Measurements from ENCODE around the gene EID1. TPM values are rescaled to one million over a fixed set of nuclear protein-coding genes. Genes with fewer than 3 reads are reported as not detected.

EID1 gene
- total RNA-seq, result 146 and 153 TPM in 2 replicates
- 95.8 and 155 TPM in 2 replicates for polyA plus RNA-seq
- polyA plus RNA-seq (2011; cell fraction: cytosol; rRNA removed), result 185 and 194 TPM in 2 replicates
- polyA plus RNA-seq (2011; cell fraction: nucleus; rRNA removed), result 60.5 and 93.6 TPM in 2 replicates
- polyA plus RNA-seq (2012), result 113 and 148 TPM in 2 replicates
- 56.3 and 56.9 TPM in 2 replicates for polyA minus RNA-seq
- 97.1 TPM for polyA minus RNA-seq (2011; cell fraction: cytosol; rRNA and poly(A)+ RNA removed)
- 14.6 and 18.1 TPM in 2 replicates for polyA minus RNA-seq (2011; cell fraction: nucleus; rRNA and poly(A)+ RNA removed)
- Bru-seq, nascent RNA, result percentile 96 among the genes with signal in this experiment
- percentile 100 among the genes with signal in this experiment for BruChase-seq, experiment 1, labeled RNA remaining after a 6-hour chase
- BruChase-seq, experiment 2, labeled RNA remaining after a 2-hour chase, result percentile 99 among the genes with signal in this experiment
- long read RNA-seq, transcript EID1-201 (1 exons, 2,298 nt), result major isoform, 937 of 940 reads
- long read RNA-seq, partial matches to known transcripts, result 0 of 940 reads
- long read RNA-seq, other reads (novel, unspliced or antisense), result 3 of 940 reads

- POLR2A ChIA-PET, result interaction anchor here (0.6 to 1.3 kb wide), 4 partner anchors 39 to 541 kb away, joined by 3 to 5 read pairs (median 4); partner anchors contain the start of gene SHC4
- peak within 1 kb of the TSS; percentile 86 for H3K9ac ChIP-seq (replicated peaks; ENCODE audit: extremely low read depth, insufficient read depth, low read length)
- H3K4me1 ChIP-seq (ENCODE audit: control insufficient read depth, extremely low read depth, insufficient read depth, low read length), result peaks cover 13% of the 10 kb centered on the region
- H2AFZ ChIP-seq (ENCODE audit: low read depth, low read length), result peak within 1 kb of the TSS; percentile 88
- H3K27ac ChIP-seq (ENCODE audit: insufficient read depth, low read depth, low read length), result peak within 1 kb of the TSS; percentile 29
- no peaks in the 10 kb centered on the region for H3K9me3 ChIP-seq (replicated peaks; ENCODE audit: control insufficient read depth, insufficient read depth, low read length)
- dilution Hi-C loops (cut with MboI; ENCODE audit: extremely low pct_ligation_motif_present, low sequenced_read_pairs), result no loop called here
- no peaks in the 10 kb centered on the region for H3K9me1 ChIP-seq (replicated peaks; ENCODE audit: control insufficient read depth, extremely low read depth, insufficient read depth, low read length)
- FAIRE-seq, result peak; percentile 91
- CTCF ChIA-PET, result interaction anchor here (0.7 to 2.0 kb wide), 17 partner anchors 9 to 1268 kb away, joined by 3 to 26 read pairs (median 4); partner anchors contain the start of gene SHC4
- H3K36me3 ChIP-seq (ENCODE audit: control insufficient read depth in 2 of 2, extremely low read depth in 1 of 2, insufficient read depth in 2 of 2, low read length in 2 of 2), result no peaks in the 10 kb centered on the region
- H3K79me2 ChIP-seq (ENCODE audit: control insufficient read depth, insufficient read depth, low read length), result peaks cover 18% of the 10 kb centered on the region
- no peaks in the 10 kb centered on the region for H4K20me1 ChIP-seq (replicated peaks; ENCODE audit: control insufficient read depth, extremely low read depth, insufficient read depth, low read length)
- peak within 1 kb of the TSS; percentile 90 for H3K4me2 ChIP-seq (ENCODE audit: insufficient read depth, low read length)
- H3K27me3 ChIP-seq (ENCODE audit: control insufficient read depth in 2 of 2, insufficient read depth in 2 of 2, low read length in 2 of 2), result peaks cover under 1 to 7% of the 10 kb centered on the region in 2 experiments
- intact Hi-C loops (cut with micrococcal nuclease), result loop anchor here (1.0 to 10.0 kb wide), 5 partner anchors 67 to 1477 kb away; partner anchors contain the start of genes CEP152, GABPB1, SECISBP2L and SHC4
- H3K4me3 ChIP-seq (replicated peaks in 1 of 3; ENCODE audit: insufficient read depth in 1 of 3, low read depth in 1 of 3, low read length in 3 of 3), result peak within 1 kb of the TSS; percentile 25 to 86 (median 67)
- TF ChIP-seq EZH2 (IDR thresholded peaks at IDR 0.05; ENCODE audit: borderline replicate concordance, low read depth, low read length, severe bottlenecking) (no peak), JUN (IDR thresholded peaks at IDR 0.05; ENCODE audit: borderline replicate concordance, insufficient read depth, insufficient read length, low read depth) (no peak), GATA2 (IDR thresholded peaks at IDR 0.05; ENCODE audit: insufficient read depth, insufficient read length, low read depth, low read length) (no peak), POLR2A (IDR thresholded peaks at IDR 0.05; ENCODE audit: low read depth, low read length) (peak; percentile 86), FOS (IDR thresholded peaks at IDR 0.05; ENCODE audit: borderline replicate concordance, insufficient read depth, low read length) (no peak), MYC (IDR thresholded peaks at IDR 0.05; ENCODE audit: low read depth, low read length) (no peak), MAX (IDR thresholded peaks at IDR 0.05; ENCODE audit: insufficient read depth, insufficient read length) (no peak), CTCF (IDR thresholded peaks at IDR 0.05; ENCODE audit: extremely low read depth in 1 of 2, insufficient read depth in 1 of 2, low read depth in 1 of 2, low read length in 2 of 2) (no peak), POLR2AphosphoS5 (IDR thresholded peaks at IDR 0.05; ENCODE audit: insufficient read depth, low read depth, low read length) (peak; percentile 79)
- TSS peak; percentile 79 for BruUV-seq (replicated peaks)
- DNase-seq (ENCODE audit: low read depth, low spot score), result peak; percentile 97
Measured at GRCh38 chr15:48877630-48878595, at the start of gene EID1. TSS of gene EID1 (plus strand) at chr15:48878134. CDS start at chr15:48878177, 43 bp downstream.
